Measurements from ENCODE around the gene NMNAT2. TPM values are rescaled to one million over a fixed set of nuclear protein-coding genes. Genes with fewer than 3 reads are reported as not detected.

NMNAT2 gene
- total and polyA plus RNA-seq, 2 of the 8 experiments (the other 6 are each of a cell fraction or from before 2014, with no cell fraction given): 6.5 to 20.9 TPM

DNA sequence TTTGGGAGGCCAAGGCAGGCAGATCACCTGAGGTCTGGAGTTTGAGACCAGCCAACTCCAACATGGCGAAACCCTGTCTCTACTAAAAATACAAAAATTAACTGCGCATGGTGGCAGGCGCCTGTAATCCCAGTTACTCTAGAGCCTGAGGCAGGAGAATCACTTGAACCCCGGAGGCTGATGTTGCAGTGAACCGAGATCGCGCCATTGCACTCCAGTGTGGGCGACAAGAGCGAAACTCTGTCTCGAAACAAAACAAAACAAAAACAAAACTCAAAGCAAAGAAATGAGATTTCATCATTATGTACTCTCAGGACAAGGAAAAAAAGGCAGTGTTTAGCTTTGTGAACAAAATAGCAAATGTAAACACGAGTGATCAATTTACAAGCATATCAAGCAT is 171.1 kb downstream of the NMNAT2 start:
- H3K4me3 ChIP-seq (ENCODE audit: extremely low read depth in 1 of 4, insufficient read depth in 2 of 4, low read depth in 3 of 4, low read length in 4 of 4): no peak overlapping the region
- H4K8ac ChIP-seq (ENCODE audit: extremely low read depth, insufficient read depth, low read length): no peak overlapping the region
- 95% methylated on average over 11 of the region's 11 CpGs; no CpG with 5 or more reads in 1 of the 2 experiments for WGBS, 2 experiments (ENCODE audit: extremely low coverage in 1 of 2, insufficient coverage in 1 of 2, insufficient read length in 1 of 2, insufficient replicate concordance in 2 of 2, low coverage in 1 of 2, low lambda C conversion rate in 2 of 2, missing lambda C conversion rate in 1 of 2)
- H4K20me1 ChIP-seq (replicated peaks in 1 of 2; ENCODE audit: control insufficient read depth in 1 of 2, insufficient read depth in 2 of 2, low read length in 2 of 2): no peaks in the 10 kb centered on the region
- no peaks in the 10 kb centered on the region for H3K9me3 ChIP-seq (ENCODE audit: insufficient read depth in 2 of 2, low read depth in 1 of 2, low read length in 1 of 2)
- H2BK5ac ChIP-seq (ENCODE audit: low read depth, low read length): no peak overlapping the region
- FAIRE-seq (no peak), DNase-seq (ENCODE audit: low read depth in 1 of 2, low spot score in 2 of 2) (no peak)
- no peaks in the 10 kb centered on the region for H3K27me3 ChIP-seq (replicated peaks in 1 of 4; ENCODE audit: control insufficient read depth in 3 of 4, extremely low read depth in 1 of 4, insufficient read depth in 3 of 4, low read length in 3 of 4)
- H3K4me2 ChIP-seq (ENCODE audit: insufficient read depth in 1 of 2, low read depth in 2 of 2, low read length in 2 of 2): no peak overlapping the region
- H2BK20ac ChIP-seq (ENCODE audit: low read length): no peak overlapping the region
- H3K23me2 ChIP-seq (ENCODE audit: low read depth, low read length): no peaks in the 10 kb centered on the region
- H2AFZ ChIP-seq (ENCODE audit: low read length): no peak overlapping the region
- H3K23ac ChIP-seq (ENCODE audit: insufficient read length): no peak overlapping the region
- no peak overlapping the region for H2BK120ac ChIP-seq (replicated peaks; ENCODE audit: low read depth, low read length)
- CTCF ChIA-PET (ENCODE audit: partially characterized antibody): interaction anchor here (0.9 to 2.5 kb wide), 5 partner anchors 9 to 58 kb away, joined by 3 to 10 read pairs (median 5); no protein-coding TSS in a partner anchor
- POLR2A ChIA-PET (ENCODE audit: partially characterized antibody): interaction anchor here (1.0 to 1.1 kb wide), 2 partner anchors 12 to 16 kb away, joined by 3 read pairs; no protein-coding TSS in a partner anchor
- H3K27ac ChIP-seq (ENCODE audit: low read depth, low read length): no peak overlapping the region
- no peak overlapping the region for H2BK15ac ChIP-seq (ENCODE audit: low read length)
- peaks cover 0 to 3% (median 1%) of the 10 kb centered on the region in 4 experiments; a peak in 2 of 7 replicates for H3K4me1 ChIP-seq (replicated peaks in 1 of 4; ENCODE audit: control insufficient read depth in 3 of 4, insufficient read depth in 4 of 4, low read length in 3 of 4)
- no peak overlapping the region for H4K91ac ChIP-seq (replicated peaks; ENCODE audit: insufficient read length, low read length)
- H3K14ac ChIP-seq (ENCODE audit: insufficient read length): no peak overlapping the region
- no peak overlapping the region for H4K5ac ChIP-seq (ENCODE audit: insufficient read length, low read depth, low read length)
- no peaks in the 10 kb centered on the region for H3K79me2 ChIP-seq (ENCODE audit: control insufficient read depth in 1 of 2, insufficient read depth in 2 of 2, low read length in 2 of 2)
- no peaks in the 10 kb centered on the region for H3K79me1 ChIP-seq (ENCODE audit: low read depth, low read length)
- no peak for TF ChIP-seq SP2 (IDR thresholded peaks at IDR 0.05; ENCODE audit: low read length)
- no peak for TF ChIP-seq CEBPB (IDR thresholded peaks at IDR 0.05; ENCODE audit: low read depth, low read length)
- TF ChIP-seq SUZ12 (IDR thresholded peaks at IDR 0.05; ENCODE audit: low read length): no peak
- no peak for TF ChIP-seq NANOG (IDR thresholded peaks at IDR 0.05; ENCODE audit: insufficient read depth, low read depth, low read length, poor library complexity, severe bottlenecking)
- TF ChIP-seq JUND (IDR thresholded peaks at IDR 0.05; ENCODE audit: low read length): no peak
- no peak for TF ChIP-seq EGR1 (IDR thresholded peaks at IDR 0.05; ENCODE audit: borderline replicate concordance, low read depth, low read length)
- TF ChIP-seq HDAC6 (IDR thresholded peaks at IDR 0.05; ENCODE audit: low read depth, low read length): no peak
- no peak for TF ChIP-seq ZNF274 (IDR thresholded peaks at IDR 0.05; ENCODE audit: borderline replicate concordance, extremely low read depth, low read length)
- no peak overlapping the region for H3K4ac ChIP-seq (replicated peaks; ENCODE audit: insufficient read length, low read depth, low read length)
- H2BK12ac ChIP-seq (ENCODE audit: low read depth, low read length): no peak overlapping the region
- no peak overlapping the region for H3K56ac ChIP-seq (replicated peaks; ENCODE audit: insufficient read length, low read depth, low read length)
- no peaks in the 10 kb centered on the region; a peak in 1 of 8 replicates for H3K36me3 ChIP-seq (ENCODE audit: control insufficient read depth in 2 of 4, insufficient read depth in 4 of 4, low read length in 3 of 4)
- H2AK5ac ChIP-seq (ENCODE audit: low read depth, low read length): no peak overlapping the region
- H3K9ac ChIP-seq (replicated peaks in 1 of 4; ENCODE audit: extremely low read depth in 1 of 4, low read depth in 3 of 4, low read length in 3 of 4): no peak overlapping the region
- no peak overlapping the region for H3K18ac ChIP-seq (ENCODE audit: extremely low read depth, low read length)
